Skeletal muscle tissue (tissue), 4 donors: ENCODE results near the gene OR5C1. TPM values are rescaled to one million over a fixed set of nuclear protein-coding genes. Genes with fewer than 3 reads are reported as not detected.
"Not testable (repeated sequence)": the region's sequence is repeated elsewhere in the genome, so short reads cannot be mapped to it uniquely, and the experiment has no call there.

ENCODE experiments used
- H3K27ac ChIP-seq: one replicate; pipeline ENCODE4 v1.7.0; 2013; ENCODE audit warnings: mild to moderate bottlenecking, low read depth, low read length, inconsistent platforms
- H3K27me3 ChIP-seq, 3 donors: one replicate each; pipeline ENCODE4 v1.7.0; 2013; ENCODE audit warnings: low read length in 3 of 3; ENCODE audit not compliant: control insufficient read depth in 3 of 3, insufficient read depth in 3 of 3
- H3K36me3 ChIP-seq, 3 donors: one replicate each; pipeline ENCODE4 v1.7.0; 2013; ENCODE audit warnings: low read length in 3 of 3; ENCODE audit not compliant: control insufficient read depth in 3 of 3, insufficient read depth in 3 of 3
- H3K4me1 ChIP-seq, 3 donors: one replicate each; pipeline ENCODE4 v1.7.0; 2013; ENCODE audit warnings: low read length in 3 of 3, mild to moderate bottlenecking in 3 of 3; ENCODE audit not compliant: control insufficient read depth in 3 of 3, insufficient read depth in 3 of 3
- H3K4me3 ChIP-seq, 3 donors: one replicate each; pipeline ENCODE4 v1.7.0; 2013; ENCODE audit warnings: low read length in 3 of 3
- H3K9ac ChIP-seq, 3 donors: one replicate each; pipeline ENCODE4 v1.7.0; 2013; ENCODE audit warnings: low read length in 3 of 3, mild to moderate bottlenecking in 3 of 3, moderate library complexity in 2 of 3, low read depth in 1 of 3
- H3K9me3 ChIP-seq, 3 donors: one replicate each; pipeline ENCODE4 v1.7.0; 2013; ENCODE audit warnings: low read length in 3 of 3; ENCODE audit not compliant: control insufficient read depth in 3 of 3
- total RNA-seq: library from RNA; depleted of rRNA; stranded (reverse); fragments of >200 nt; gene quantifications from one replicate; pipeline ENCODE4 v1.2.3, GENCODE V29; 2014
- donor health status: Osteomylitis.

Gene OR5C1
- total RNA-seq, 1 donor from 2014 or later: not detected

DNA sequence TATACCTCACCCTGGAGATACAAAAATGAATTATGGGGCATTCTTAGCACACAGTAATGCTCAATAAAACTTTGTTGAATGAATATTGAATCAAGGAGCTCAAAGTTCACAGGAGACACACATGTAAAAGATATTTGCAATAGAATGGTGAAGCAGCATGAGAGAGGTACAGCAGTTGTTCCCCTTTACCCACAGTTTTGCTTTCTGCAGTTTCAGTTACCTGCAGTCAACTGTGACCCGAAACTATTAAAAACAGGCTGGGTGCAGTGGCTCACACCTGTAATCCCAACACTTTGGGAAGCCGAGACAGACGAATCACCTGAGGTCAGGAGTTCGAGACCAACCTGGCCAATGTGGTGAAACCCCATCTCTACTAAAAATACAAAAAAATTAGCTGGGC is 2.4 kb upstream of the OR5C1 start:
- no peak overlapping the region for H3K9ac ChIP-seq
- H3K4me1 ChIP-seq: no peaks in the 10 kb centered on the region
- no peaks in the 10 kb centered on the region for H3K9me3 ChIP-seq
- H3K27me3 ChIP-seq: no peaks in the 10 kb centered on the region
- no peaks in the 10 kb centered on the region for H3K36me3 ChIP-seq
- H3K4me3 ChIP-seq: no peak overlapping the region
- no peak overlapping the region for H3K27ac ChIP-seq

DNA sequence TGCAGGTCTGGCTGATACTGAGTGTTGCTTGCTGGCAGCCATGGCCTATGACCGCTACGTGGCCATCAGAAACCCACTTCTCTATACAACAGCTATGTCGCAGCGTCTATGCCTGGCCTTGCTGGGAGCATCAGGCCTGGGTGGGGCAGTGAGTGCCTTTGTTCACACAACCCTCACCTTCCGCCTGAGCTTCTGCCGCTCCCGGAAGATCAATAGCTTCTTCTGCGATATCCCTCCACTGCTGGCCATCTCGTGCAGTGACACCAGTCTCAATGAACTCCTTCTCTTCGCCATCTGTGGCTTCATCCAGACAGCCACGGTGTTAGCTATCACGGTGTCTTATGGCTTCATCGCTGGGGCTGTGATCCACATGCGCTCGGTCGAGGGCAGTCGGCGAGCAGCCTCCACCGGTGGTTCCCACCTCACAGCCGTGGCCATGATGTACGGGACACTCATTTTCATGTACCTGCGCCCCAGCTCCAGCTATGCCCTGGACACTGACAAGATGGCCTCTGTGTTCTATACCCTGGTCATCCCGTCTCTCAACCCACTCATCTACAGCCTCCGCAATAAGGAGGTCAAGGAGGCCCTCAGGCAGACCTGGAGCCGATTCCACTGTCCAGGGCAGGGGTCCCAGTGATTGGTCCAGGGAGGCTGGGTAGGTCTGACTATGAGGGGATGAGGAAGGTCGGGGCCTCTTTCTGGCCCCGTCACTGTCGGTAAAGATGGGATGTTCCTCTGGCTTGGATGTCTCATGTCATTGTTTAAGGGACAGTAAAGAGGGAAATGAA is 718 bp downstream of the OR5C1 start:
- Histone ChIP-seq H3K4me3 (no peak overlapping the region), H3K27ac (no peak overlapping the region), H3K36me3 (no peaks in the 10 kb centered on the region), H3K9me3 (no peaks in the 10 kb centered on the region), H3K9ac (no peak overlapping the region), H3K4me1 (no peaks in the 10 kb centered on the region), H3K27me3 (no peaks in the 10 kb centered on the region)

DNA sequence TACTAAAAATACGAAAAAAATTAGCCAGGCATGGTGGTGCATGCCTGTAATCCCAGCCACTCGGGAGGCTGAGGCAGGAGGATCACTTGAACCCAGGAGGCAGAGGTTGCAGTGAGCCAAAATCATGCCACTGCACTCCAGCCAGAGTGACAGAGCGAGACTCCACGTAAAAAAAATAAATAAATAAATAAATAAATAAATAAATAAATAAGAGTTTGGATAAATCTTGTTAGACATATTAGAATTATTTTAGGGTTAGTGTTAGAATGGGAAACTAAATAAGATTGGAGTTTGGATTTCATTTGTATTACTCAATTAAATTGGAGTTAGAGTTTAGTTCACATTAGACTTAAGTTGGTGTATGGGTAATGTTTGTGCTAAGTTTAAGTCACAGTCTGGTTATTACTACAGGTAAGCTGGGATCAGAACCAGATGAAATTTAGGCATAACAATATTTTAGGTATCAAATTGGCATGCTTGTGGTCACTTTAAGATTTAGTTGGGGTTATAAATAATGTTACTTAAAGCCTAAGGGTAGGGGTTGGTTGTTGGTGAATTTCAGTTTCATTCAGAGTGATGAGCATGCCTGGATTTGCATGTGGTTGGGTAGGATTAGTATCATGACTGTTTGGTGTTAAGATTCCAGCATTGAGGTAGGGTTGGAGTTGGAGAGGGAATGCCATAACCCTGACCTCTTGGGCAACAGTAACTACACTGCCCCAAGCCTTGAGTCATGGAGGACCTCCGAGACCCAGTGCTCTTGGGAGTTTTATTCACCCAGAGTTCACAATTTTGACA is 3.3 kb downstream of the OR5C1 start:
- H3K9ac ChIP-seq: no peak overlapping the region
- H3K4me1 ChIP-seq: no peaks in the 10 kb centered on the region
- H3K36me3 ChIP-seq: no peaks in the 10 kb centered on the region
- no peaks in the 10 kb centered on the region for H3K9me3 ChIP-seq
- no peak overlapping the region for H3K27ac ChIP-seq
- H3K27me3 ChIP-seq: no peaks in the 10 kb centered on the region
- no peak overlapping the region for H3K4me3 ChIP-seq

DNA sequence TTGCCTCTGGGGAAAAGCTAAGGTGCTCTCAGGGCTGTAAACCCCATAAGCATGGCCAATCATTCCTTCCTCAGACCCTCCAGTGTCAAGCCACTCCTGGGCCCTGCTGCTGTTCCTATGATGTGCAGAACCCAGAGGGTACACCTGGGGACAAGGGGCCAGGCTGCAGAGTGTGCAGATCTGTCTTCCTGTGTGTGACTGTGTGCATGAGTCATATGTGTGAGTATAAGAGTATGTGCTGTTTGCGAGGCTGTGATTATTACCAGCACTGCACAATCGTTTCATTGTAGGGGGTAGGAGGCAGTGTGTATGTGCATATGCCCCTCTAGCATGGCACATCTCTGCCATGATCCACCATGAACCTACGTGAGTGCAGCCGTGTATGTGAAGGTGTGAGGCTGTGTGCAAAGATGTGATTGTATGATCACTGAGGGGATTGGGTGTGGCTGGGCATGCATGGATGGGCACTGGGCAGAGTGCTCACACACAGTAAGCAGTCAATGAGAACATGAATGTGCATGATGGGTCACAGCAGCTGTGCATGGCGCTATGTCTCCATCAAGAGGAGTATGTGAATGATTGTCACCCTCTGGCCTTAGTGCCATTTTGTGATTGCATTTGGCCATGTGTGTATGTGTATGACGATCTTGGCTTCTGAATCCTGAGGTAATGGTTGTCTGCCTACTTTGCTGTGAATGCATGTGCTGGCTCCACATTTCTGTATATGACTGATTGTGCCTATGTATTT is 8.8 kb downstream of the OR5C1 start:
- Histone ChIP-seq H3K4me1 (no peaks in the 10 kb centered on the region), H3K27ac (no peak overlapping the region), H3K36me3 (peaks cover 0 to 2% (median 0%) of the 10 kb centered on the region in 3 donors), H3K9me3 (no peaks in the 10 kb centered on the region), H3K27me3 (no peaks in the 10 kb centered on the region), H3K4me3 (no peak overlapping the region), H3K9ac (no peak overlapping the region)

DNA sequence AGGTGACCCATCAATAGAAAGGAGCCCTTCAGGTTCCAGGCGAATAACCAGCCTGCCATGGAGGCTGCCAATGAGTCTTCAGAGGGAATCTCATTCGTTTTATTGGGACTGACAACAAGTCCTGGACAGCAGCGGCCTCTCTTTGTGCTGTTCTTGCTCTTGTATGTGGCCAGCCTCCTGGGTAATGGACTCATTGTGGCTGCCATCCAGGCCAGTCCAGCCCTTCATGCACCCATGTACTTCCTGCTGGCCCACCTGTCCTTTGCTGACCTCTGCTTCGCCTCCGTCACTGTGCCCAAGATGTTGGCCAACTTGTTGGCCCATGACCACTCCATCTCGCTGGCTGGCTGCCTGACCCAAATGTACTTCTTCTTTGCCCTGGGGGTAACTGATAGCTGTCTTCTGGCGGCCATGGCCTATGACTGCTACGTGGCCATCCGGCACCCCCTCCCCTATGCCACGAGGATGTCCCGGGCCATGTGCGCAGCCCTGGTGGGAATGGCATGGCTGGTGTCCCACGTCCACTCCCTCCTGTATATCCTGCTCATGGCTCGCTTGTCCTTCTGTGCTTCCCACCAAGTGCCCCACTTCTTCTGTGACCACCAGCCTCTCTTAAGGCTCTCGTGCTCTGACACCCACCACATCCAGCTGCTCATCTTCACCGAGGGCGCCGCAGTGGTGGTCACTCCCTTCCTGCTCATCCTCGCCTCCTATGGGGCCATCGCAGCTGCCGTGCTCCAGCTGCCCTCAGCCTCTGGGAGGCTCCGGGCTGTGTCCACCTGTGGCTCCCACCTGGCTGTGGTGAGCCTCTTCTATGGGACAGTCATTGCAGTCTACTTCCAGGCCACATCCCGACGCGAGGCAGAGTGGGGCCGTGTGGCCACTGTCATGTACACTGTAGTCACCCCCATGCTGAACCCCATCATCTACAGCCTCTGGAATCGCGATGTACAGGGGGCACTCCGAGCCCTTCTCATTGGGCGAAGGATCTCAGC is 11.6 kb downstream of the OR5C1 start, which contains the start of gene OR1K1:
Gene OR1K1, plus strand, starts transcription at position 58 of the 995 bp plus-strand sequence. Its CDS starts 0 bp downstream, at position 58.
- H3K4me1 ChIP-seq: no peaks in the 10 kb centered on the region
- no peak within 1 kb of the TSS for H3K4me3 ChIP-seq
- no peaks in the 10 kb centered on the region for H3K27me3 ChIP-seq
- H3K9ac ChIP-seq: no peak within 1 kb of the TSS
- H3K36me3 ChIP-seq: peaks cover 0 to 2% (median 2%) of the 10 kb centered on the region in 3 donors
- H3K27ac ChIP-seq: no peak within 1 kb of the TSS
- H3K9me3 ChIP-seq: no peaks in the 10 kb centered on the region

DNA sequence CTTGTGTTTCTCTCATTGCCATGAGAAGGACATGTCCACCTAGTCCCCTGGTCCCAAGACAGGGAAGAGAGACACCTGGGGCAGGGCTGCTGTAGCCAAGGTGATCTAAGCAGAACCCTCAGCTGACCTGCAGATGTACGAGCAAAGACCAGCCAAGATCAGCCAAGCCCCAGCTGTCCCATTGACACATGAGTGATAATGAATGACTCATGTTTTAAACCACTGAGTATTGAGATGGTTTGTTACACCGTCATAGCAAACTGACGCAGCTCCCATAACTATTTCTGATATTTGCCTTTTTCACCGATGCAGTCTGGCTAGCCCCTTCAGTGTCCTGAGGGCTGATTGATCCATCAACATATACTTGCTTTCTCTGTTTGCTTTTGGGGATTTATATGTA is 17.9 kb downstream of the OR5C1 start:
- Histone ChIP-seq H3K9ac (no peak overlapping the region), H3K9me3 (no peaks in the 10 kb centered on the region), H3K36me3 (peaks cover 0 to 2% (median 2%) of the 10 kb centered on the region in 3 donors), H3K27ac (no peak overlapping the region), H3K4me1 (peaks cover 0 to 3% (median 0%) of the 10 kb centered on the region in 3 donors), H3K4me3 (no peak overlapping the region), H3K27me3 (no peaks in the 10 kb centered on the region)

DNA sequence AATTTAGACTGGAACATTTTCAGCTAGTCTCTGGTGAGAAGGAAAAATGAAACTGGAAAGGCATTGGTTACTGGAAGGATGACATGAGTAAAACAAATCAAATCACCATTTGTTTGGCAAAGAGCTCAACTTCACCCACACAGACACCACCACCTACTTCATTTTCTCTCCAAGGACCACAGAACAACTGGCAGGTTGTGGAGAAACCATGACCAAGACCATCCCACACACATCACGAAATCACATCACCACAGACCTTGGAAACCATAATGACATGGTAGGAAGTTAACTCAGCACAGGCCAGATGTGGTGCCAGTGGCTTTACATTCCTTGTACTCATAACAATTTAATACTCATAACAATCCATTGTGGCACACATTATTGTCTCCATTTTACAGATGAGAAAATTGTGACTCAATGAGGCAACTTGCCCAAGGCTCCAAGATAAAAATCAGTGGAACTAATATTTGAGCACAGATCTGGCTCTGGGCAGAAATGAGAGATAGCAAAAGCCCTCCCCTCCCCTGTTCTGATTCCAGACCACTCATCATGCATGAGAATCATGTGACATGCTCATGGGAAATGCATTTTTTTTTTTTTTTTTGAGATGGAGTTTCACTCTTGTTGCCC is 18.7 kb downstream of the OR5C1 start:
- Histone ChIP-seq H3K4me1 (peaks cover 0 to 3% (median 0%) of the 10 kb centered on the region in 3 donors), H3K9ac (no peak overlapping the region), H3K9me3 (no peaks in the 10 kb centered on the region), H3K27ac (no peak overlapping the region), H3K36me3 (peaks cover 0 to 2% (median 0%) of the 10 kb centered on the region in 3 donors), H3K27me3 (no peaks in the 10 kb centered on the region), H3K4me3 (no peak overlapping the region)

DNA sequence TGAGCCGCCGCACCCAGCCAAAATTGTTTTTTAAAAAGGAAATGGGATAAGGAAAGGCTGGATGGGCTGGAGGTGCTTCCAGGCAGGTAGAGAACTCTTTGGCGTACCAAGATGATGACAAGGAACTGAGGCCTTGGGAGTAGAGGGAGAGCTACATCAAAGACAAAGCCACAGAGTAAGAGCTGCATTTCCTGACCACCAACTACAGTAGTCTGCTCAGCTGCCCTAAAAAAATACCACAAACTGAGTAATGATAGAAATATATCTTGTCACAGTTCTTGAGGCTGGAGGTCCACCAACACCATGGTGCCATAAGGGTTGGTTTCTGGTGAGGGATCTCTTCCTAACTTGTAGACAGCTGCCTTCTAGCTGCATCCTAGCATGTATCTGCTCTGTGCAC is 19.4 kb downstream of the OR5C1 start:
- peaks cover 0 to 3% (median 0%) of the 10 kb centered on the region in 3 donors for H3K4me1 ChIP-seq
- no peak overlapping the region for H3K9ac ChIP-seq
- H3K4me3 ChIP-seq: no peak overlapping the region
- H3K27ac ChIP-seq: no peak overlapping the region
- no peaks in the 10 kb centered on the region for H3K36me3 ChIP-seq
- no peaks in the 10 kb centered on the region for H3K9me3 ChIP-seq
- no peaks in the 10 kb centered on the region for H3K27me3 ChIP-seq

DNA sequence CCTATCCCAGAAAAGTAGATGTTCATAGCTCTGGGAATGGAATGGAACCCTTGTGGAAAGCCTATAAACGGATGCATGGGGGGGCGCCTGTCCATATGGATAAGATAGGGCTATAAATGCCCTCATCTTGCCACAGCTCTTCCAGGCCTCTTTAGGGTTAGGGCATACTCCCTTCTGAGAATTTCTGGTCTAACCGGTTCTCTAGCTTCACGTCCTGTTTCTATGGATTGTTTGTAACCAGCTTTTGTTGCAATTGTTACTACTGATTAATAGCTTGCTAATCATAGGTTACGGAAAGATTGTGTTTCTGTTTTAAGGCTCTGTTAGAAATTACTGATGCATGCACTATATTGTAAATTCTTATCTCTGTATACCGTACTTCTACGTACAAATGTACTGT is 20.5 kb downstream of the OR5C1 start:
- not testable (repeated sequence) for H3K4me1 ChIP-seq, H3K9ac ChIP-seq, H3K9me3 ChIP-seq, H3K36me3 ChIP-seq, H3K4me3 ChIP-seq, H3K27me3 ChIP-seq, H3K27ac ChIP-seq
